Fibroblast of skin of right quadriceps (primary cell): ENCODE data around the gene CUBN.

Experiments used
- DNase-seq: peaks from one replicate; pipeline ENCODE4 v3.0.0-alpha.2; 2013

Gene CUBN

GRCh38 chr10:16984242-16984641, 145.4 kb downstream of the CUBN start:
- no peak for DNase-seq

GRCh38 chr10:16976803-16977202, 152.8 kb downstream of the CUBN start:
- DNase-seq, result no peak

DNA sequence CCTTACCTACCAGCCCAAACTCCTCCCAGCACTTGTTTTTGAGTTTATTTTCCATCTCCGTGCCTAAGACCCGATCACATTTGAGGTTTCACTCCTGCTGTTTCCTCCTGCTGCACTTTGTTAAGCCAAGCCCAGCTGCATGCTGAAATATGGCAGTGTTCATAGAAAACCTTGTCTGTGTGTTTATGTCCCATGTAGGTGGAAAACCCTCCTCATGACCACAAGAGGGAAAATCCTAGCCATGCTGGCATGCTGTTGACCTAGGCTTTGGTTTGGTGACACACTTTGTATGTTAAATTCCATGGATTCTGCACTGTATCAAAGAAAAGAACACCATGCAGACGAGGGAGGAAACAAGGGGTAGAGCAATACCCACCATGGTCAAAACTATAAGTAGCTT, 154.4 kb downstream of the CUBN start:
- DNase-seq, result no peak

GRCh38 chr10:16968416-16969041, 161.1 kb downstream of the CUBN start:
- peak; percentile 87 for DNase-seq

DNA sequence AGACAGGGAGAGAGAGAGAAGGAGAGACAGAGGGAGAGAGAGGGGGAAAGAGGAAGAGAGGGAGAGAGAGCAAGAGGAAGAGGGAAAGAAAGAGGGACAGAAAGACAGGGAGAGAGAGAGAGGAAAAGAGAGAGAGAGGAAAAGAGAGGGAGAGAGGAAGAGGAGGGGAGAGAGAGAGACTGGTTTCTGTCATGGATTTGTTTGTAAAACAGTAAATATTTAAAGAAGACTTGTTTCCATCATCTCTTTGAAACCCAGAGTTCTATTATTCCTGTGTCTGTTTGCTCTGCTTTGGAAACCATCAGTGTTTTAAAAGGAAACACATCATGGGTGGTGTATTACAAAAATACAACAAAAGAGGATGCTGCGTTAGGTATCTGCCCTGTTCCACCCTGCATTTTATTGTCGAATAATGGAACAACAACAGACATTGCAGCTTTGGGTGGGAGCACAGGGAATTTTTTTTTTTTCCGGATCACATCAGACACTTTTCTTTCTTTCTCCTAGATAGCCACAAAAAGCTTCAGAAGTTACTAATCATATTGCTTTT, 161.7 kb downstream of the CUBN start:
- DNase-seq, result no peak

GRCh38 chr10:16966991-16967865, 162.4 kb downstream of the CUBN start:
- peak; percentile 74 for DNase-seq

- peak; percentile 99 for DNase-seq
Measured at GRCh38 chr10:16965740-16966447, 163.7 kb downstream of the CUBN start.

DNA sequence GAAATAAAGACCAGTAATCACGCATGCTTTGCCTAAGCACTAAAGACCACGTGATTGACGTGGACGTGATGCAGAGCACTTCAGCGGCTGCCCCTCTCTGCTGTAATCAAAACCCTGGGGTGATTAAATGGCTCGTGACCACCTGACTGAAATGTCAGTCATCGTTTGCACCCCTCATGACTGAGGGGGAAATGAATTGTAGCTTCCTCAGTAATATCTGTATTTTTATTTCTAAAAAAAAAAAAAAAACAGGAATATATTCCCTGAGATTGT, 164.3 kb downstream of the CUBN start:
- DNase-seq, result no peak

DNA sequence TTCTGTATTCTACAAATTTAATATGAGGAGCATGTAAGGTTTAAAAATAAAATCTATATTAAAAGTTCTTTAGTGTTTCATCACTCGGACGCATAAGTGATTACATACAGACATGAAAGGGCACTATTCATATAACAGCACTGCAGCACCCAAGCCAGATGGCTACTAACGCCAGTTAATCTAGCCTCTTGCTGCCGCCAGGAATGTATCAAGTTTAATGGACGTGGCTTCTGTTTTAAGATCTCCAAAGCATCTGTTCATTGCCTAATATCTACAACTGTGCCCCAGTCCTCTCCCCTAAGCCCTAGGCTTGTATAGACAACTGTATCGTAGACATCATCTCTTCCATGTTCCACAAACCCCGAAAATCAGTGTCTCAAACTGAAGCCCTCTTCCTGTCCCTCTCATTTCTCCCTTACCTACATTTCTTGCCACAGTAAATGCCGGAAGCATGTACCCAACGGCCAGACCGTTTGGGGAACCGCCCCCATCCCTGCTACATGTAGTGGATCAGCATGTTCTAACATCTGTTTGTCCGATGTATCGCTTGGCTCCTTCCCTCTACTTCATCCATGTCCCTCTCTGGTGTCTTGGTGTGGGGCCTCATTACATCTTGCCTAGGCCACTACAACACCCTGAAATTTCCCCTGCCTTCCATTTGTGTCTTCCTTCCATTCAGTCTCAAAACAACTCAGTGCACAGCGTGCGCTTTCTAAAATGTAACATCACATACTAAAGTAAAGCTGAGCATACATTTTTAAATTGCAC, 164.9 kb downstream of the CUBN start:
- peak; percentile 60 for DNase-seq

- DNase-seq, result no peak
Measured at GRCh38 chr10:16960551-16960950, 169.1 kb downstream of the CUBN start.

GRCh38 chr10:16957038-16957437, 172.6 kb downstream of the CUBN start:
- DNase-seq, result no peak

GRCh38 chr10:16954280-16955030, 175.2 kb downstream of the CUBN start:
- no peak for DNase-seq

- DNase-seq, result no peak
Measured at GRCh38 chr10:16953270-16953669, 176.3 kb downstream of the CUBN start.

- no peak for DNase-seq
Measured at GRCh38 chr10:16952610-16953009, 177.0 kb downstream of the CUBN start.

DNA sequence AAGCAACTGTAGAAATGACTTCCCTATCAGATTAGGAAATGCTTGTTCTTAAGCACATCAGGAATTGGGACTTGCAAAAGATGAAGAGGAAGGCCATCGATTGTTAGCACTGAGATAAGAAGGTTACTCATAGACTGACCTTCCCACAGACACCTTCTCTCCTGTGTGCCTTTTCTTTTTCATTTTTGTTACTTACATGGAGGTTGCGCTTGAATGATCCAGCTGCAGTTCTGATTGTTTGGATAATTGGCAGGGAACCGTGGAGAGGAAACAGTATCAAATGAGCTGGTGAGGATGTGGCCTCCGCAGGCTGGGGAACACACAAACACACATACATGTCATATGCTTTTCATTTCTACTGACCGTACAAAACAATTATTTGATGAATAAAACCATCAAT, 177.5 kb downstream of the CUBN start:
- no peak for DNase-seq

GRCh38 chr10:16950656-16951601, 178.7 kb downstream of the CUBN start:
- DNase-seq, result peak; percentile 88

DNA sequence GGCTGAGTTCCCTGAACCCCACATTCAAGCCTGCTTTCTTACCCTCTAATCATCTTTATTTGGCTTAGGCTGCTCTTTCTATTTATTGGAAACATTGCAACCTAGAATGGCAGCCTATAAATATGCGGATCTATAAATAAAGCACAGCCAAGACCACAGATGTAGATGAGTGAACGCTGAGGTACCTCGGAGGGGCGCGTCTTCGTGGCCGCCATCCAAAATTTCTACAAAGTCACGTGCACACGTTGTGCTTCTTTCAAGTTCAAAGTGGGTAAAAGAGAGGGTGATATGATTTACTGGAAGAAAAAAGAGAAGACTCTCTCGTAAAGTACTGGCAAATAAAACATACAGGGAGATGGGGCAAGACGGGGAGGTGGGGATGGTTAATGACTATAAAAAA, 179.8 kb downstream of the CUBN start:
- DNase-seq, result peak; percentile 82

GRCh38 chr10:16948361-16948760, 181.2 kb downstream of the CUBN start:
- no peak for DNase-seq

GRCh38 chr10:16947069-16947468, 182.5 kb downstream of the CUBN start:
- DNase-seq, result no peak

DNA sequence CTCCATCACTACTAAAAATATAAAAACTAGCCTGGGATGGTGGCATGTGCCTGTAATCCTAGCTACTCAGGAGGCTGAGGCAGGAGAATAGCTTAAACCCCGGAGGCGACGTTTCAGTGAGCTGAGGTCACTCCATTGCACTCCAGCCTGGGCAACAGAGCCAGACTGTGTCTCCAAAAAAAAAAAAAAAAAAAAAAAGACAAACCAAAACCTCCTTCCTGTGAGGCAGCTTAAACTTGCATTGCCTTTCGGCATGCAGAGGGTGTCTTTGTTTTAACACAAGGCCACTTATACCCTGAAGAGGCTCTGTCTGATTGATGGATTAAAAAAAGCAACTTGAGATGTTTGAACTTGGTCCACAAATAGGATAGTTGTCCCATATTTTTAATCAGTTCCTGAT, 184.0 kb downstream of the CUBN start:
- DNase-seq, result peak; percentile 78

- DNase-seq, result no peak
Measured at GRCh38 chr10:16944986-16945385, 184.6 kb downstream of the CUBN start.
